Right lung (tissue), 5 donors: ENCODE results near the gene KDM2A. TPM values are rescaled to one million over a fixed set of nuclear protein-coding genes. Genes with fewer than 3 reads are reported as not detected.
"Not testable (repeated sequence)": the region's sequence is repeated elsewhere in the genome, so short reads cannot be mapped to it uniquely, and the experiment has no call there.

Source experiments
- DNase-seq, 2 donors: peaks; one replicate each; pipeline ENCODE4 v3.0.0-alpha.2; 2013
- polyA plus RNA-seq, 5 donors: library from polyadenylated mRNA; unstranded; fragments of 120-200 nt; gene quantifications; one replicate each; pipeline versions ENCODE4 v1.2.1 to v1.2.3, GENCODE V29; 2013; ENCODE audit warnings: inconsistent platforms in 1 of 5, low replicate concordance in 1 of 5; ENCODE audit not compliant: insufficient read length in 5 of 5, insufficient read depth in 1 of 5

The KDM2A gene
- polyA plus RNA-seq, 5 donors = 67.3 to 80.4 (median 70.7) TPM

GRCh38 chr11:67116758-67117105 is 2.3 kb upstream of the KDM2A start:
- peak in 1 of 2 donors; percentile 65 for DNase-seq

- DNase-seq = no peak
These were observed 1.9 kb upstream of the KDM2A start for GRCh38 chr11:67117176-67117575.

GRCh38 chr11:67117672-67118180 is 1.3 kb upstream of the KDM2A start:
- DNase-seq = peak in 1 of 2 donors; percentile 22

- no peak for DNase-seq
These were observed 789 bp upstream of the KDM2A start for GRCh38 chr11:67118181-67118766.

GRCh38 chr11:67119585-67120391 is 725 bp downstream of the KDM2A start:
- DNase-seq = peak in 1 of 2 donors; percentile 31

- no peak for DNase-seq
These were observed 1.4 kb downstream of the KDM2A start for GRCh38 chr11:67120456-67120855.

GRCh38 chr11:67120881-67121710 is 2.0 kb downstream of the KDM2A start:
- peak in 1 of 2 donors; percentile 36 for DNase-seq

- DNase-seq = not testable (repeated sequence)
These were observed 4.7 kb downstream of the KDM2A start for GRCh38 chr11:67123801-67124200.

- not testable (repeated sequence) for DNase-seq
These were observed 7.2 kb downstream of the KDM2A start for GRCh38 chr11:67126243-67126642.

- DNase-seq = no peak
These were observed 7.9 kb downstream of the KDM2A start for GRCh38 chr11:67126986-67127385.

- not testable (repeated sequence) for DNase-seq
These were observed 11.8 kb downstream of the KDM2A start for GRCh38 chr11:67130861-67131260.

- no peak for DNase-seq
These were observed 17.1 kb downstream of the KDM2A start for GRCh38 chr11:67136156-67136555.

GRCh38 chr11:67138922-67139321 is 19.9 kb downstream of the KDM2A start:
- DNase-seq = no peak

- DNase-seq = no peak
These were observed 27.6 kb downstream of the KDM2A start for GRCh38 chr11:67146516-67147226.

- no peak for DNase-seq
These were observed 34.9 kb downstream of the KDM2A start for GRCh38 chr11:67153971-67154370.

- DNase-seq = no peak
These were observed 35.7 kb downstream of the KDM2A start for GRCh38 chr11:67154726-67155125.

GRCh38 chr11:67157691-67158090 is 38.6 kb downstream of the KDM2A start:
- DNase-seq = no peak

- peak; percentile 12 to 25 for DNase-seq
These were observed 39.2 kb downstream of the KDM2A start for GRCh38 chr11:67158221-67158620.

GRCh38 chr11:67160045-67160444 is 41.0 kb downstream of the KDM2A start:
- DNase-seq = no peak

GRCh38 chr11:67160872-67161783 is 42.1 kb downstream of the KDM2A start:
- DNase-seq = no peak

GRCh38 chr11:67163006-67163405 is 43.9 kb downstream of the KDM2A start:
- DNase-seq = no peak
